ENCODE results near the gene IL10RA. TPM values are rescaled to one million over a fixed set of nuclear protein-coding genes. Genes with fewer than 3 reads are reported as not detected.

IL10RA gene
- total RNA-seq, 1 donor from 2014 or later = 5.9 TPM

GRCh38 chr11:117993988-117994745 is 8.0 kb downstream of the IL10RA start:
- no peak for DNase-seq

DNA sequence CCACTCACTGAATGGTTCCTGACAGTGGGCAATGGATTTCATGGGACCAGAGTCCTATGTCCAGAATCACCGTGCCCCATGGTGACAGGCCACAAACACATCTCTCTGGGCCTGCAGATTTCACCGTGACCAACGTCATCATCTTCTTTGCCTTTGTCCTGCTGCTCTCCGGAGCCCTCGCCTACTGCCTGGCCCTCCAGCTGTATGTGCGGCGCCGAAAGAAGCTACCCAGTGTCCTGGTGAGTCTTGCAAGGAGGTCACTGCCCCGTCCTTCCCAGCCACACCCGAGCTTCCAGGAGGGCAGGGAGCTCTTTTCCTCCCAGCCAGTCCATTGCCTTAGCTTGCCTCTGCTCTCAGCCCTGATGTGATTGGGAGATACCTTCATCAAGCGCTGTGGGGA is 9.3 kb downstream of the IL10RA start:
- DNase-seq = no peak

DNA sequence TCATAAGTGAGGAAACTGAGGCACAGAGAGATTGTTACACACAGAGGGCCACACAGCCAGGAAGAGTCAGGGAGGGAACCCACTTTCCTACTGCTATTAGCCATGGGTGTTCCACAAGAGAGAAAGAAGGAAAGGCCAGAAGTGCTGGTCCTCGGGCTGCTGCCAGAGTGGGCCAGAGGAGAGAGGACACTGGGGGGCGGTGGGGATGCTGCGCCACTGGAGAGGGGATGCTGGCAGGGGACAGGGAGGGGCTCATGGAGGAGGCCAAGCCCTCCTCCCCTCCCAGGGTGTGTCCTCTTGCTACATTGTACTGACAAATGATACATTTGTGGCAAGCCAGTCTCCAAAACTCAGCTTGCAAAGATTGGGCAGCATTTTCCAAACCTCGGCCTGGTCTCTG is 9.9 kb downstream of the IL10RA start:
- DNase-seq = no peak

GRCh38 chr11:117997406-117997805 is 11.2 kb downstream of the IL10RA start:
- DNase-seq = no peak

DNA sequence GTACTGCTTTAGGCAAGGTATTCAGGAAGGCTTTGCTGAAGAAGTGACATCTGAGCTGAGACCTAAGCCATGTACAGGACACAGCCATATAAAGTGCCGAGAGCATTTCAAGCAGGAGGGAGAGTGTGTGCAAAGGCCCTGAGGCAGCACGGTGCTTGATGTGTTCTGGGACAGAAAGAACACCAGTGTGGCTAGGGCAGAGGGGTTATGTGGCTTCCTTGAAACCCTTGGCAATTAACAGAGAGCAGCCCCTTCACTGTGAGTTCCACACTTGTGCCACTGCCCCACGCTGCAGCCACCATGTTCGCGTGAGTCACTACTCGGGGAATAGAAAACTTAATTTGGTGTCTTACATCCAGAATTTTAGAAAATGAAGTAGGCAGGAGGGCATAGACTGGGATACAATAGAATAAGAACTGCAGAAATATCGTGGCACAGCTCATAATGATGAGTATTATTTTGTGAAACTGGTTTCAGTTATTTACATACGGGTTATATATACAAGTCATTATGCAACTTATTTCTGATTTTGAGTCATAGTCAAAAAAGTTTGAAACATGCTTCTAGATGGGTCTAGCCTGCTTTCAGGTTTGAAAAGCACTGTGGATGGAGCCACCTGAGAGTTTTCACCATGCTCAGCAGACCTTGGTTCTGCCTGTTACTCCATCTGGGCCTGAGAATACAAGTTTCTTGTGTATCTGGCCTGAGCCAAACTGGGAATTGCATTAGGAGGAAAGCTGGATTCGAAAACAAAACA is 11.8 kb downstream of the IL10RA start:
- DNase-seq = no peak

- DNase-seq = no peak
These were observed 12.6 kb downstream of the IL10RA start for GRCh38 chr11:117998664-117999353.

DNA sequence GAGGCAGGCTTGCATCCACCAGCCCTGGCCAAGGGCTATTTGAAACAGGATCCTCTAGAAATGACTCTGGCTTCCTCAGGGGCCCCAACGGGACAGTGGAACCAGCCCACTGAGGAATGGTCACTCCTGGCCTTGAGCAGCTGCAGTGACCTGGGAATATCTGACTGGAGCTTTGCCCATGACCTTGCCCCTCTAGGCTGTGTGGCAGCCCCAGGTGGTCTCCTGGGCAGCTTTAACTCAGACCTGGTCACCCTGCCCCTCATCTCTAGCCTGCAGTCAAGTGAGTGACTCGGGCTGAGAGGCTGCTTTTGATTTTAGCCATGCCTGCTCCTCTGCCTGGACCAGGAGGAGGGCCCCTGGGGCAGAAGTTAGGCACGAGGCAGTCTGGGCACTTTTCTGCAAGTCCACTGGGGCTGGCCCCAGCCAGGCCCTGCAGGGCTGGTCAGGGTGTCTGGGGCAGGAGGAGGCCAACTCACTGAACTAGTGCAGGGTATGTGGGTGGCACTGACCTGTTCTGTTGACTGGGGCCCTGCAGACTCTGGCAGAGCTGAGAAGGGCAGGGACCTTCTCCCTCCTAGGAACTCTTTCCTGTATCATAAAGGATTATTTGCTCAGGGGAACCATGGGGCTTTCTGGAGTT is 13.3 kb downstream of the IL10RA start:
- no peak for DNase-seq

DNA sequence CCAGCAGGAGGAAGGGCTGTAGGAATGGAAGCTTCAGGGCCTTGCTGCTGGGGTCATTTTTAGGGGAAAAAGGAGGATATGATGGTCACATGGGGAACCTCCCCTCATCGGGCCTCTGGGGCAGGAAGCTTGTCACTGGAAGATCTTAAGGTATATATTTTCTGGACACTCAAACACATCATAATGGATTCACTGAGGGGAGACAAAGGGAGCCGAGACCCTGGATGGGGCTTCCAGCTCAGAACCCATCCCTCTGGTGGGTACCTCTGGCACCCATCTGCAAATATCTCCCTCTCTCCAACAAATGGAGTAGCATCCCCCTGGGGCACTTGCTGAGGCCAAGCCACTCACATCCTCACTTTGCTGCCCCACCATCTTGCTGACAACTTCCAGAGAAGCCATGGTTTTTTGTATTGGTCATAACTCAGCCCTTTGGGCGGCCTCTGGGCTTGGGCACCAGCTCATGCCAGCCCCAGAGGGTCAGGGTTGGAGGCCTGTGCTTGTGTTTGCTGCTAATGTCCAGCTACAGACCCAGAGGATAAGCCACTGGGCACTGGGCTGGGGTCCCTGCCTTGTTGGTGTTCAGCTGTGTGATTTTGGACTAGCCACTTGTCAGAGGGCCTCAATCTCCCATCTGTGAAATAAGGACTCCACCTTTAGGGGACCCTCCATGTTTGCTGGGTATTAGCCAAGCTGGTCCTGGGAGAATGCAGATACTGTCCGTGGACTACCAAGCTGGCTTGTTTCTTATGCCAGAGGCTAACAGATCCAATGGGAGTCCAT is 14.1 kb downstream of the IL10RA start:
- no peak for DNase-seq

GRCh38 chr11:118000850-118001228 is 14.6 kb downstream of the IL10RA start:
- no peak for DNase-seq

DNA sequence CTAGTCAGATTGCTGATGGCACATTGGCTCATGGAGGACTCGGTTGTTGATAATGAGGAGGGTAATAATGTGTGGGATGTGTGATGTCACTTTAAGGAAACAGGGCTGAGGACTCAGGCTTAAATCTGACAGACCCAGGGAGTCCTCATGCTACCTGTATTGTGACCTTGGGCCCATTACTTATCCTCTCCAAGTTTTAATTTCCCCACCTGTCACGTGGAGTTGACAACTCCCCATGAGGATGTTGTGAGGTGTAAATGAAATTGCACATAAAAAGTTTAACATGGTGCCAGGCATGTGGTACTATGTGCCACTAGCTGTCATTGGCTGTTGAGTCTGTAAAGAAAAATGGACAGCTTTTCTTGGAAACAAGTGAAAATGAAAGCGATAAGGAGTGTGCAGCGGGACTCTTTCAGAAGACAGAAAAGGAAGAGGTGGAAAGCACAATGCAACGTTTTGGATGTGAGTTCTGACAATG is 15.3 kb downstream of the IL10RA start:
- DNase-seq = no peak

DNA sequence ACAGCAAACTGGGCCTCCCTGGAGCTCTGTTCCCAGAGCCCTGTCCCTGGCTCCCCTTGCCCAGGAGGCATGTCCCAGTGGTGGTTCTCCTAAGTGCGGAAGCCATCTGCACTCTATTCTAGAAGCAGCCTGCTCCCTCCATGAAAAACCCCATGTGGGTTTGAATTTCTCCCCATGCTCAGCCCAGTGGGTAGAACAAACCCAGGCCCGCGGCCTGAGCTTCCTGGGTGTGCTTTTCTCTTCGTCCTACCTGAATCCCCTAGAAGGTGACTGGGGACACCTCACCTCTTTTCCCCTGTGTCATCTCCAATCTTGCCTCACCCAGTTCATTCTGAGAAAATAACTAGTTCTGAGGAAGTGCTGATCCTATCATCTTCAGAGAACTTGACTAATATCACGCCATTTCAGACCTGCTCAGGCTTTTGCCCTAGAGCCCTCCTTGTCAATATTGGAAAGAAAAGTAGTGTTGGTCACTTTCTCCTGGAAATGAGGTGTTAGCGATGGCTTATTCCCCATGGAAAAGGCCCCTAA is 15.9 kb downstream of the IL10RA start:
- DNase-seq = no peak

DNA sequence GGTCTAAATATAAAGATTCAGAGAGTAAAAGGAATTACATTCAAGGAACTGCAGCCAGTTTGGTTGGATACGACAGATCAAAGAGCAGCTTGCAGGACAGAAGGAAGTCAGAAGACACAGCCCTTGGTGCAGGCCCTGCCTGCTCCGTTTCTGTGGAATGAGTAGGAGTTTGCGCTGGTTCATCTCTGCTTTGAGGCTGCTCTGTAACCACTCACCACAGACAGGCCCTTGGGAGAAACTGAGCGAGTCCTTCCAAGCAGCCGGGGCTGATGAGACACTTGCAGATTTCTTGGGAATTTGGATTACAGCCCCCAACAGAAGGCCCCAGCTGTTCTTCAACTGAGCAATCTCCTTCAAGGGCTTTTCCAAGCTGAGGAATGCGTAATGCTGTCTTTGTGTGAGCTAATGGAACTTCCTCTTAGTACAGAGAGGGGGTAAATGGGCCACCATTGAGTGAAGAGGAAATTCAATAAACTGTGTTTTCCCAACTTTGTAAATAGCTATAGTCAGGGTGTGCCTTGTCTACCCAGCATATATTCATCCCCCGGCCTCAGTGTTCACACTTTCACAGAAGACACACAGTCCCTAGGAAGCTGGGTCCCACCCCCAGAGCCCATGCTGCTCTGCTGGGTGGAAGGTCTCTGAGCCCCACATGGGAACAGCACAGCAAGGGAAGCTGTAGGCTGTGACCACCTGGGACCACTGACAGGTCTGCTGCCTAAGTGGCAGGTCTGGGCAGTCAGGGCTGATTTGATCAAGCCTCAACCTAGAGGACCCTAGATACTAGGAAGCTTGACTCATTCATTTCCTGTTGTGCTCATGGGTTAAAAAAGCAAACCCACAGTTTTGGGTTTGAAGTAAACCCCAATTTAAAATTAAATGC is 16.6 kb downstream of the IL10RA start:
- DNase-seq = peak; percentile 85

GRCh38 chr11:118003456-118003855 is 17.3 kb downstream of the IL10RA start:
- DNase-seq = no peak

DNA sequence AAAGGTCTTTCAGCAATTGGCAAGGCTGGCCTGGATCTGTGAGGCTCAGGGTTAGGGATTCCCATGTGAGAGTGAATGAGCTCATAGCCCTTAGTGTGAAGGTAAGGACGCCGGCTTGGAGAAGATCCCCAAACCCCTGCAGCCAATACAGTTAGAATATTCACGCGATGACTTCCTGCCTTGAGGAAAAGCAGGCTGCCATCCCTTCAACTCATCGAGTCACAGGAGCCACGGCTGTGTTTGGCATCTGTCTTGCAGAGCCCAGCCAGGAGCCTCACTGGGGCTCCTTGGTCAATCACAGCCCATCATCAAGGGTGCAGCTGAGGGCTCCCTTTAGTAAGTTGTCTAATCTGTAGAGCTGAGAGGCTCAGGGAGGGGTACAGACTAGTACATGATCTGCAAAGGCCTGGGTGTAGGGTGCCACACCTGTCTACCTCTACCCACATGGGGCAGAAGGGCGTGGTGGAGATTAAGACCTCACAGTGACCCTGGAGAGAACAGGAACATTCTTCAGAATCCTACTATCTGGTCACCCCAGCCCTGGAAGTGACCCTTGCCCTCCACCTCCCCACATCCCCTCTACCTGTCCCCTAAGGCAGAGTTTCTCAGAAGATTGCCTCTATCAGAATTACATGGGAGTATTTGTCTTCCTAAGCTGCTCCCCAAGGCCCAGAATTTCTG is 18.5 kb downstream of the IL10RA start:
- no peak for DNase-seq

DNA sequence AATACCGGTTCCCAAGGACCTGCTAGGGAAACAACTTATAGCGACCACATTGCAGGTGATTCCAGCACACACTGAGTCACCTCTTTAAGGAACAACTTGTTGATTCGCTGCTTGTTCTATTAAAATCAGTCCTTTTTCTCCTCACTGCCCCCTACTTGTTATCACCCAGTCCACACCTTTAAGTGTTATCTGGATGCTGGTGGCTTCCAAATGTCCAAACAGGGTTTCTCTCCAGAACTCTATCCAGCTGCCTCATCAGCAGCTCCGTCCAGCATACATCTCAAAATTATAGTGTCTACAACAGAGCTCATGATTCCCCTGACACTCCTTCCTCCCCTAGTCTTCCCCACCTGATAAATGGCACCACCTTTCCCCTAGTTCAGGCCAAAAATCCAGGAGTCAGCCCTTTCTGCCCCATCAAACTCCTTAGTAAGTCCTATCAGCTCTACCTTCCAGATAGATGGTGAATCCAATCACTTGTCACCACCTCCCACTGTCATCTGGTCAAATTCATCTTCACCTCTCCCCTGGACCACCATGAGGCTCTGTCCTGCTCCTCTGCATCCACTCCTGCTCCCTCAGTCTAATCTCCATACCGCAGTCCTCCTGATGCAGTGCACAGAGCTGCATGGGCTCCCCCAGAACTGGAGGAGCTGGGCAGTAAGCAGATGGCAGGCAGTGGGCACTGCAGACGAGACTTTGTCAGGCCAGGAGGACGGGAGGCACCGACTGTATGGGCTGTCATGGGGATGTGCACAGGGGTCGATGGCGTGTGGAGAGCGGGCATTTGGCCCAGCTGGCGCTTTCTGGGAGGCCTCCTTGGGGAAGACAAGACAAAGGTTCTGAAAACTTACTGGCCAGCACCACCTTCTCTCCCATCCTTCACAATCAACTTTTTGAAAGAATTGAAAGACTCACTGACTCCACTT is 19.3 kb downstream of the IL10RA start:
- DNase-seq = no peak

DNA sequence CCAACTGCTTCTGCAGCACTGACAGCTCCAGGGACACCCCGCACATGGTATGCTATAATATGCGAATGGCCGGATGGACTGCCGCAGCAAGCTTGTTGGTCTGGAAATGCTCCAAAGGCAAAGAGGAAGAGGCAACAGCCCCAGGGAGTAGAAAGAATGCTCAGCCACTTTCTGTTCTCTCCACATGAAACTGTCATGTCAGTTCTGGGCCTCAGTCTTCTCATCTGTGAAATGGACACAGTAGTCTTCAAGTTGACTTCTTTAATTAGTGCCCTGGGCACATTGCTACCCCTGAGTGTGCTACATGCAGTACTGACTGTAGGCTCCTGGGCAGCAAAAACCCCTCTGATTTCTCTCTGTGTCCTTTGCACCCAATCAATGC is 19.9 kb downstream of the IL10RA start:
- no peak for DNase-seq

DNA sequence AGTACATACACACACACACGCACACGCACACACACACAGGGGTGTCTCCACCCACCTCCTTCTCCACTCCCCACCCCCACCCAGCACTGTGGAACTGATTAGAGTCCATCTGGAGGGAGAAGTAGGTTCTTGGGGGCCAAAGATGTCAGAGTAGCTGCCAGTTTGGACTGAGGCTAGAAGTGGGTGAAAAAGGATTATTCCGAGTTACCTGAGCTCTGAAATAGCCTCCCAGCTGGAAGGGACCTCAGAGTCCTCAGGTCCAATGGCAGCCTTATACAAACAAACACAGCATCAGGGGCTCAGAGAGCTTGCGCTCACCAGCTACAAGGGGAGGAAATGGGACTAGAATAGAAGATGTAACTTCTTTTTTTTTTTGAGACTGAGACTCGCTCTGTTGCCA is 20.8 kb downstream of the IL10RA start:
- DNase-seq = no peak

- DNase-seq = peak; percentile 52
These were observed 21.5 kb downstream of the IL10RA start for GRCh38 chr11:118007563-118008270.
